OCI-LY3 (cell line): Measurements from ENCODE around the gene SULT1A2.
"Not testable (repeated sequence)": the region's sequence is repeated elsewhere in the genome, so short reads cannot be mapped to it uniquely, and the experiment has no call there.

Source experiments
- H2AFZ ChIP-seq: fragments of 200-600, 300-600 bp; shearing (Covaris generic); 2 replicates; pipeline ENCODE4 v1.6.0; 2014; ENCODE audit warnings: antibody characterized with exemption, low read depth, low read length
- H3K27ac ChIP-seq: fragments of 200-600, 300-600 bp; sonication (generic); 2 replicates; pipeline ENCODE4 v1.5.1; 2014; ENCODE audit warnings: mild to moderate bottlenecking, low read length, moderate library complexity, mixed read lengths
- H3K27me3 ChIP-seq: fragments of 200-600, 300-600 bp; sonication (generic); 2 replicates; pipeline ENCODE4 v1.6.1; 2014; ENCODE audit warnings: low read depth, low read length, mixed read lengths
- H3K36me3 ChIP-seq: fragments of 200-600, 300-600 bp; sonication (generic); replicated peaks from 2 replicates; pipeline ENCODE3; 2014; ENCODE audit warnings: low read depth, low read length, mixed read lengths
- H3K4me1 ChIP-seq: fragments of 300-600, 200-600 bp; sonication (generic); 2 replicates; pipeline ENCODE4 v1.6.1; 2014; ENCODE audit warnings: low read length, mixed read lengths
- H3K4me2 ChIP-seq: fragments of 200-600, 300-600 bp; sonication (generic); 2 replicates; pipeline ENCODE4 v1.6.1; 2014; ENCODE audit warnings: low read length, mixed read lengths
- H3K4me3 ChIP-seq: fragments of 300-600, 200-600 bp; sonication (generic); 2 replicates; pipeline ENCODE4 v1.5.1; 2014; ENCODE audit warnings: antibody characterized with exemption, mild to moderate bottlenecking, low read length, moderate library complexity
- H3K79me2 ChIP-seq: fragments of 300-600, 200-600 bp; shearing (Covaris generic); 2 replicates; pipeline ENCODE4 v1.6.1; 2014; ENCODE audit warnings: mild to moderate bottlenecking, low read length, mixed read lengths
- H3K9ac ChIP-seq: fragments of 300-600, 200-600 bp; shearing (Covaris generic); 2 replicates; pipeline ENCODE4 v1.6.0; 2014; ENCODE audit warnings: mild to moderate bottlenecking, low read length, moderate library complexity
- H3K9me3 ChIP-seq: fragments of 200-600, 300-600 bp; shearing (Covaris generic); 2 replicates; pipeline ENCODE4 v1.6.1; 2014; ENCODE audit warnings: low read length, mixed read lengths; ENCODE audit not compliant: insufficient read depth
- H4K20me1 ChIP-seq: fragments of 200-600, 300-600 bp; sonication (generic); 2 replicates; pipeline ENCODE4 v1.6.1; 2016; ENCODE audit warnings: low read length, mixed read lengths; ENCODE audit not compliant: insufficient read depth
- CTCF ChIP-seq: fragments of 200-600, 300-600 bp; sonication (generic); IDR thresholded peaks from 2 replicates; pipeline ENCODE4 v1.5.1; 2014; ENCODE audit warnings: antibody characterized with exemption, low read length, low read depth
- EZH2phosphoT487 ChIP-seq: fragments of 200-600 bp; shearing (Covaris generic); IDR thresholded peaks from 2 replicates; pipeline ENCODE4 v1.6.1; 2018; ENCODE audit warnings: antibody characterized with exemption, mixed run types, low read depth

SULT1A2 gene

DNA sequence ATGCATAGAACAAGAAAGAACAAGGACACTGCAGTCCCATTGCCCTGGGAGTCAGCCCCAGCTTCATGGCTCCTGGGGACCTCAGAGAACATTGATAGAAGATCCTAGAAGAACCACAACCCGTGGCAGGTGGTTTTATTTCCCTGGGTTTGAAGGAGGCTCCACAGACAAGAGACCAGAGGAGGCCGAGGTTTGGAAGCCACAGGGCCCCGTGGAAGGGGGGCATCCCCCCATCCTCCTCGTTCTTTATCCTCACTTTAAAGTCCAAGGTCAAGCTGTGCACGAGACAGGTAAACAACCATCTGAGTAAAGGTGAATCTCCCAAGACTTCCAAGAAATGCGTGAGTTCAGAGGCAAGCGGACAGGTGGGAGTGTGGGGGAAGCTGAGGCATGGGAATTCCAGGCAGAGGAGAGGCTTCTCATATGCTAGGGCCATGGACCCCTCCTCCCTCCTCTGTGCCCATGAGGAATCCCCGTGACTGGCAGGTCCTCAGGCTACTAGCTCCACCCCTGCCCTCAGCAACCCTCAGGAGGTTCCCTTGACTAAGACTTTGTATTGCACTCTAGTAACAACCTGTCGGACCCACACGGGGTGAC lies 13.8 kb upstream of the SULT1A2 start:
- no peak overlapping the region for H3K4me3 ChIP-seq
- no peaks in the 10 kb centered on the region for H4K20me1 ChIP-seq
- TF ChIP-seq EZH2phosphoT487 (no peak), CTCF (no peak)
- H3K36me3 ChIP-seq, result no peaks in the 10 kb centered on the region
- H2AFZ ChIP-seq, result no peak overlapping the region
- no peak overlapping the region for H3K4me2 ChIP-seq
- no peak overlapping the region for H3K27ac ChIP-seq
- no peaks in the 10 kb centered on the region for H3K4me1 ChIP-seq
- H3K9ac ChIP-seq, result no peak overlapping the region
- H3K27me3 ChIP-seq, result no peaks in the 10 kb centered on the region
- no peaks in the 10 kb centered on the region for H3K79me2 ChIP-seq
- no peaks in the 10 kb centered on the region for H3K9me3 ChIP-seq

DNA sequence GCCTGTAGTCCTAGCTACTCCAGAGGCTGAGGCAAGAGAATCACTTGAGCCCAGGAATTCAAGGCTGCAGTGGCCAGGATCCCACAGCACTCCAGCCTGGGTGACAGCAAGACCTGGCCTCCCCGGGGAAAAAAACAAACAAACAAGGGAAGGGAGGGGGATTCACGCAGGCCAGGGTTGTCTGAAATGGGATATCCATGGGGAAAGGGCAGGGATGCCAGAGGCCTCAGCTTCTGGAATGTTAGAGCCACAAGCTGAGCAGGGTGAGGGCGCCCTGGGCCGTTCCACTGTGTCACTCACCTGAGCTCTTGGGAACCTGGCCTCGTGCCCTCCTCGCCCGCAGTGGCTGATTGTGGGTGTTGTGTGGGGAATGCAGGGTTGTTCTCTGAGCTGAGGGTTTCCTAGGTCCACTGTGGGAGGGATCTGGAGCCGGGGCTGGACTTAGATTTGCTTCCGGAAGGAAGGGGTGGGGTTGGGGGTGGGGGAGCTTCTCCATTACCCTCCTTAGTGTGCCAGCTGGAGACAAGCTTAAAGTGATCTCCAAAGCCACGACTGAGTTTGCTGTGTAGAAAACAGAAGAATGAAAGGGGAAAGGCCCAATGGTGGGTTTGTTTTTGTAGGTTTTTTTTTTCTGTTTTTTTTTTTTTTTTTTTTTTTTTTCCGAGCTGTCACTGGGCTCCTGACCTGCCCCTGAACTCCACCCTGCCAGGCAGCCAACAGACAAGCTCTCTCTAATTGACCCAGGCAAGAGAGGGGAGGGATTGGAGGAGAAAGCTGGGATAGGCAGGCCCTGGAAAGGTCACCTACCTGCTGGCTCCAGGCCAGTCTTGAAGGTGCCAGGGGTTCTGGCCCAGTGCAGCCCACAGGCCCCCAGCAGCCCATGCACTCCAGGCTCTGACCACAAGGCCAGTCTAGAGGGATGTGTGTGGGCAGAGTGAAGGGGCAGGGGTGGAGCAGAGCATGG lies 13.1 kb upstream of the SULT1A2 start, which contains the start of gene SULT1A1:
Gene SULT1A1, minus strand, starts transcription at position 414 of the 964 bp plus-strand sequence. CDS start 1,189 bp downstream, outside the sequence.
- H3K27ac ChIP-seq, result no peak within 1 kb of the TSS
- no peaks in the 10 kb centered on the region for H3K36me3 ChIP-seq
- no peak within 1 kb of the TSS for H3K4me2 ChIP-seq
- H3K79me2 ChIP-seq, result no peaks in the 10 kb centered on the region
- H3K4me3 ChIP-seq, result no peak within 1 kb of the TSS
- no peaks in the 10 kb centered on the region for H3K4me1 ChIP-seq
- no peak within 1 kb of the TSS for H3K9ac ChIP-seq
- TF ChIP-seq CTCF, result no peak
- no peak for TF ChIP-seq EZH2phosphoT487
- H2AFZ ChIP-seq, result no peak within 1 kb of the TSS
- H4K20me1 ChIP-seq, result no peaks in the 10 kb centered on the region
- no peaks in the 10 kb centered on the region for H3K9me3 ChIP-seq
- H3K27me3 ChIP-seq, result no peaks in the 10 kb centered on the region

GRCh38 chr16:28608867-28609596 lies 12.2 kb upstream of the SULT1A2 start:
- not testable (repeated sequence) for H3K27me3 ChIP-seq, H3K9me3 ChIP-seq, H2AFZ ChIP-seq, H3K27ac ChIP-seq, H3K4me2 ChIP-seq, H4K20me1 ChIP-seq, H3K4me1 ChIP-seq, H3K9ac ChIP-seq, H3K4me3 ChIP-seq, H3K36me3 ChIP-seq, H3K79me2 ChIP-seq

DNA sequence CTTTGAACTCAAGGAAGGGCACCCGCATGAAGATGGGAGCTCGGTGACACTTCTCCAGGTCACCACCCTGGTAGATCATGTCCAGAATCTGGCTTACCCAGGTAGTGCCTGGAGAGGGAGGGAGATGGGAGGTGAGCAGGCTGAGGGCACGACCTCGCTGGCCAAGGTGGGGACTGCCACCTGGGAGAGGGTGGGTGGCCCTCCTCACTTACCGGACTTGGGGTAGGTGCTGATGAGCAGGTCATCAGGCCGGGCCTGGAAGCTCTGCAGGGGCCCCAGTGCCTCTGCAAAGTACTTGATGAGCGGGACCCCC lies 11.6 kb upstream of the SULT1A2 start:
- not testable (repeated sequence) for H3K9me3 ChIP-seq, H3K9ac ChIP-seq, H3K79me2 ChIP-seq, H3K4me2 ChIP-seq, H3K4me3 ChIP-seq, H3K27me3 ChIP-seq, H3K36me3 ChIP-seq, H3K4me1 ChIP-seq, H2AFZ ChIP-seq, H4K20me1 ChIP-seq, H3K27ac ChIP-seq

GRCh38 chr16:28607681-28608495 lies 11.0 kb upstream of the SULT1A2 start:
- H4K20me1 ChIP-seq, H3K27me3 ChIP-seq, H3K9me3 ChIP-seq, H3K27ac ChIP-seq, H3K9ac ChIP-seq, H2AFZ ChIP-seq, H3K4me2 ChIP-seq, H3K4me1 ChIP-seq, H3K36me3 ChIP-seq, H3K79me2 ChIP-seq, H3K4me3 ChIP-seq: not testable (repeated sequence)
